ENCODE results near the gene THAP12.

GRCh38 chr11:76307396-76307795 lies 73.5 kb downstream of the THAP12 start:
- TF ChIP-seq DPF2 (IDR thresholded peaks at IDR 0.05) (no peak), NBN (IDR thresholded peaks at IDR 0.05) (no peak), RFX5 (IDR thresholded peaks at IDR 0.05; ENCODE audit: low read depth, low read length) (no peak), IRF4 (IDR thresholded peaks at IDR 0.05; ENCODE audit: low read depth, low read length) (no peak)
- TF ChIP-seq, protein P1, sequence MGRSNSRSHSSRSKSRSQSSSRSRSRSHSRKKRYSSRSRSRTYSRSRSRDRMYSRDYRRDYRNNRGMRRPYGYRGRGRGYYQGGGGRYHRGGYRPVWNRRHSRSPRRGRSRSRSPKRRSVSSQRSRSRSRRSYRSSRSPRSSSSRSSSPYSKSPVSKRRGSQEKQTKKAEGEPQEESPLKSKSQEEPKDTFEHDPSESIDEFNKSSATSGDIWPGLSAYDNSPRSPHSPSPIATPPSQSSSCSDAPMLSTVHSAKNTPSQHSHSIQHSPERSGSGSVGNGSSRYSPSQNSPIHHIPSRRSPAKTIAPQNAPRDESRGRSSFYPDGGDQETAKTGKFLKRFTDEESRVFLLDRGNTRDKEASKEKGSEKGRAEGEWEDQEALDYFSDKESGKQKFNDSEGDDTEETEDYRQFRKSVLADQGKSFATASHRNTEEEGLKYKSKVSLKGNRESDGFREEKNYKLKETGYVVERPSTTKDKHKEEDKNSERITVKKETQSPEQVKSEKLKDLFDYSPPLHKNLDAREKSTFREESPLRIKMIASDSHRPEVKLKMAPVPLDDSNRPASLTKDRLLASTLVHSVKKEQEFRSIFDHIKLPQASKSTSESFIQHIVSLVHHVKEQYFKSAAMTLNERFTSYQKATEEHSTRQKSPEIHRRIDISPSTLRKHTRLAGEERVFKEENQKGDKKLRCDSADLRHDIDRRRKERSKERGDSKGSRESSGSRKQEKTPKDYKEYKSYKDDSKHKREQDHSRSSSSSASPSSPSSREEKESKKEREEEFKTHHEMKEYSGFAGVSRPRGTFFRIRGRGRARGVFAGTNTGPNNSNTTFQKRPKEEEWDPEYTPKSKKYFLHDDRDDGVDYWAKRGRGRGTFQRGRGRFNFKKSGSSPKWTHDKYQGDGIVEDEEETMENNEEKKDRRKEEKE (IDR thresholded peaks at IDR 0.05), result no peak
- TF ChIP-seq, protein P2, sequence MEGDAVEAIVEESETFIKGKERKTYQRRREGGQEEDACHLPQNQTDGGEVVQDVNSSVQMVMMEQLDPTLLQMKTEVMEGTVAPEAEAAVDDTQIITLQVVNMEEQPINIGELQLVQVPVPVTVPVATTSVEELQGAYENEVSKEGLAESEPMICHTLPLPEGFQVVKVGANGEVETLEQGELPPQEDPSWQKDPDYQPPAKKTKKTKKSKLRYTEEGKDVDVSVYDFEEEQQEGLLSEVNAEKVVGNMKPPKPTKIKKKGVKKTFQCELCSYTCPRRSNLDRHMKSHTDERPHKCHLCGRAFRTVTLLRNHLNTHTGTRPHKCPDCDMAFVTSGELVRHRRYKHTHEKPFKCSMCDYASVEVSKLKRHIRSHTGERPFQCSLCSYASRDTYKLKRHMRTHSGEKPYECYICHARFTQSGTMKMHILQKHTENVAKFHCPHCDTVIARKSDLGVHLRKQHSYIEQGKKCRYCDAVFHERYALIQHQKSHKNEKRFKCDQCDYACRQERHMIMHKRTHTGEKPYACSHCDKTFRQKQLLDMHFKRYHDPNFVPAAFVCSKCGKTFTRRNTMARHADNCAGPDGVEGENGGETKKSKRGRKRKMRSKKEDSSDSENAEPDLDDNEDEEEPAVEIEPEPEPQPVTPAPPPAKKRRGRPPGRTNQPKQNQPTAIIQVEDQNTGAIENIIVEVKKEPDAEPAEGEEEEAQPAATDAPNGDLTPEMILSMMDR (IDR thresholded peaks at IDR 0.05 in 2 of 3, conservative IDR thresholded peaks at IDR 0.05 in 1 of 3; ENCODE audit: control insufficient read depth in 2 of 3, extremely low read depth in 1 of 3, insufficient read depth in 1 of 3, low read depth in 3 of 3, low read length in 3 of 3), result no peak

Measured in GM12878 (cell line).